CD8-positive, alpha-beta memory T cell (primary cell): Measurements from ENCODE around the gene PCDHGA1. TPM values are rescaled to one million over a fixed set of nuclear protein-coding genes. Genes with fewer than 3 reads are reported as not detected.

Experiments used
- CTCF ChIA-PET: fragments of 350-600 bp; sonication (Branson Sonifier 250); formaldehyde crosslinking; loops from one replicate; lab custom pipeline; 2021; ENCODE audit warnings: antibody characterized with exemption; lab: Charles Lee
- POLR2A ChIA-PET: fragments of 350-600 bp; sonication (Branson Sonifier 250); formaldehyde crosslinking; loops from one replicate; lab custom pipeline; 2021; ENCODE audit warnings: antibody characterized with exemption; lab: Charles Lee
- DNase-seq, 5 donors: peaks; one replicate each; pipeline versions ENCODE4 v3.0.0 to v3.0.0-alpha.2; 2020 to 2022; ENCODE audit warnings: mixed read lengths in 1 of 5
- H3K27ac ChIP-seq: one replicate; pipeline ENCODE4 v1.7.0; 2013; ENCODE audit warnings: low read depth, mild to moderate bottlenecking, low read length, moderate library complexity
- H3K27me3 ChIP-seq: 2 replicates; pipeline ENCODE4 v1.7.0; 2013; ENCODE audit warnings: low read length, mild to moderate bottlenecking; ENCODE audit not compliant: insufficient read depth, poor library complexity, severe bottlenecking
- H3K36me3 ChIP-seq: 2 replicates; pipeline ENCODE4 v1.7.0; 2013; ENCODE audit warnings: mild to moderate bottlenecking, low read length, moderate library complexity; ENCODE audit not compliant: insufficient read depth
- H3K4me1 ChIP-seq: 2 replicates; pipeline ENCODE4 v1.7.0; 2013; ENCODE audit warnings: mild to moderate bottlenecking, low read length, moderate library complexity; ENCODE audit not compliant: insufficient read depth
- H3K4me3 ChIP-seq: 2 replicates; pipeline ENCODE4 v1.7.0; 2013; ENCODE audit warnings: mild to moderate bottlenecking, low read length
- H3K9me3 ChIP-seq: 2 replicates; pipeline ENCODE4 v1.7.0; 2013; ENCODE audit warnings: mild to moderate bottlenecking, low read length
- H3K27ac Mint-ChIP-seq, 8 donors: one replicate each; pipeline ENCODE4 v1.8.0; 2020 to 2021; ENCODE audit warnings: mixed read lengths in 8 of 8, mild to moderate bottlenecking in 6 of 8, inconsistent platforms in 3 of 8, moderate library complexity in 3 of 8
- H3K27me3 Mint-ChIP-seq, 2 donors: one replicate each; pipeline ENCODE4 v1.8.0; 2020 to 2021; ENCODE audit warnings: mixed read lengths in 2 of 2, mild to moderate bottlenecking in 1 of 2, moderate library complexity in 1 of 2
- H3K36me3 Mint-ChIP-seq, 3 donors: one replicate each; pipeline ENCODE4 v1.8.0; 2020 to 2021; ENCODE audit warnings: mixed read lengths in 3 of 3, inconsistent platforms in 1 of 3, mild to moderate bottlenecking in 1 of 3
- H3K4me1 Mint-ChIP-seq, 3 donors: one replicate each; pipeline ENCODE4 v1.8.0; 2020 to 2021; ENCODE audit warnings: mixed read lengths in 3 of 3, inconsistent platforms in 1 of 3, mild to moderate bottlenecking in 1 of 3
- H3K4me3 Mint-ChIP-seq, 7 donors: one replicate each; pipeline ENCODE4 v1.8.0; 2020 to 2021; ENCODE audit warnings: mixed read lengths in 7 of 7, mild to moderate bottlenecking in 6 of 7, moderate library complexity in 4 of 7, inconsistent platforms in 2 of 7
- H3K9me3 Mint-ChIP-seq, 5 donors: one replicate each; pipeline ENCODE4 v1.8.0; 2020 to 2022; ENCODE audit warnings: mixed read lengths in 5 of 5, mild to moderate bottlenecking in 3 of 5, moderate library complexity in 2 of 5, inconsistent platforms in 1 of 5
- polyA plus RNA-seq: library from polyadenylated mRNA; unstranded; fragments of 300-500 nt; fragmentation: Illumina TruSeq; gene quantifications from one replicate; pipeline ENCODE4 v1.2.3, GENCODE V29; 2021
- total RNA-seq, 2 experiments: library from RNA; stranded (reverse); gene quantifications; one replicate each; pipeline ENCODE4 v1.2.3, GENCODE V29; 2021

The PCDHGA1 gene
- total and polyA plus RNA-seq, 3 experiments from 2014 or later: 0.07 to 0.09 TPM; not detected in 1

DNA sequence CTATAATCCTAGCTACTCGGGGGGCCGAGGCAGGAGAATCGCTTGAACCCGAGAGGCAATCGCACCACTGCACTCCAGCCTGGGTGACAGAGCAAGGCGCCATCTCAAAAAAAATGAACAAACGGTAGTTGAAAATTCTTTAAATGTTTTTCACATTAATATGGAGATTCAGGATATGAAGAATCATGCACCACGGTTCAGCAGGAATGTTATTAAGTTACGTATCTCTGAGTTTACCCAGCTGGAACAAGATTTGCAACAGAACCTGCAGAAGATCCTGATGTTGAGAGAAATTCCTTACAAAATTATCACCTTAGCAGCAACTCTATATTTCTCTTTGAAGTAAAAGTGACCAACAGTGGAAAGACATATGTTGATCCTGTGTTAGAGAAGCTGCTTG is 110.0 kb downstream of the PCDHGA1 start:
- no peak overlapping the region for H3K4me3 ChIP-seq
- POLR2A ChIA-PET: no interaction called here
- H3K27ac ChIP-seq: no peak overlapping the region
- Mint-ChIP-seq H3K4me1 (no peaks in the 10 kb centered on the region), H3K9me3 (peaks cover 0 to 12% (median 6%) of the 10 kb centered on the region in 5 donors), H3K4me3 (no peak overlapping the region), H3K27ac (no peak overlapping the region), H3K36me3 (no peaks in the 10 kb centered on the region), H3K27me3 (peaks cover 15 to 25% of the 10 kb centered on the region in 2 donors)
- no peak for DNase-seq
- CTCF ChIA-PET: no interaction called here
- no peaks in the 10 kb centered on the region for H3K36me3 ChIP-seq
- no peaks in the 10 kb centered on the region for H3K9me3 ChIP-seq
- no peaks in the 10 kb centered on the region for H3K27me3 ChIP-seq
- H3K4me1 ChIP-seq: no peaks in the 10 kb centered on the region

DNA sequence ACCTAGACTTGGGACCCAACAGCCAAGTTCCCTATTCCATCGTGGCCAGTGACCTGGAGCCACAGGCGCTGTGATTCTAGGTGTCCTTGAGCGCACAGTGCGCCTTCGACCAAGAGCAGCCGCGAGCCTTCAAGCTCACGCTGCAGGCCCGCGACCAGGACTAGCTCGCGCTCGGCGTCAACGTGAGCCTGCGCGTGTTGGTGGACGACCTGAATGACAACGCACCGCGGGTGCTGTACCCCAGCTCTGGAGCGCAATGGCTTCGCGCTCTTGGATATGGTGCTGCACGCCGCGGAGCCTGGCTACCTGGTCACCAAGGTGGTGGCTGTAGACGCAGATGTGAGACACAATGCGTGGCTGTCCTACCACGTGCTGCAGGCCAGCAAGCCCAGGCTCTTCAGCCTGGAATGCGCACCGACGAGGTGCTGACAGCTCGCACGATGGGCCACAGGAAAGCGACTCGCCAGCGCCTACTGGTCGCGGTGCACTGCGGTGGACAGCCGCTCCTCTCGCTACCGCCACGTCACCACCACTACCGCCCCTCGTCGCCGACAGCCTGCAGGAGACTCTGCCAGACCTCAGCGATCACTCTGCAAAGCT is 111.4 kb downstream of the PCDHGA1 start:
- no peak overlapping the region for H3K4me3 Mint-ChIP-seq
- peaks cover 0 to 12% (median 6%) of the 10 kb centered on the region in 5 donors for H3K9me3 Mint-ChIP-seq
- H3K27me3 ChIP-seq: no peaks in the 10 kb centered on the region
- no peak overlapping the region for H3K27ac Mint-ChIP-seq
- no peak overlapping the region for H3K27ac ChIP-seq
- POLR2A ChIA-PET: no interaction called here
- H3K9me3 ChIP-seq: no peaks in the 10 kb centered on the region
- no peaks in the 10 kb centered on the region for H3K36me3 Mint-ChIP-seq
- no peak for DNase-seq
- H3K4me3 ChIP-seq: no peak overlapping the region
- no peaks in the 10 kb centered on the region for H3K4me1 Mint-ChIP-seq
- CTCF ChIA-PET: no interaction called here
- no peaks in the 10 kb centered on the region for H3K36me3 ChIP-seq
- H3K27me3 Mint-ChIP-seq: peaks cover 12 to 26% of the 10 kb centered on the region in 2 donors
- no peaks in the 10 kb centered on the region for H3K4me1 ChIP-seq

DNA sequence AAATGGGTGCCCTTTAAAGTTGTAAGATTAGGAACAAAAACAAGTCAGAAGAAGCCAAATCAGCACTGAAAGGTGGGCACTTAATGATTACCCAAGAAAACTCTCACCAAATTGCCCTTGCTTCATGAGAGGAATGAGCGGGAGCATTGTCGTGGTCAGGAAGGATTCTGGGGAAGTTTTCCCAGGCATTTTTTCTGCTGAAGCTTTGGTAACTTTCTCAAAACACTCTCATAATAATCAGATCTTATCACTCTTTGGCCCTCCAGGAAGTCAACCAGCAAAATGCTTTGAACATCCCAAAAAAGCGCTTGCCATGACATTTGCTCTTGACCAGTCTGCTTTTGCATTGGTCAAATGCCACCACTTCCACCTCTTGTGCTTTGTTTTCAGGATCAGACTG is 135.0 kb downstream of the PCDHGA1 start:
- Histone ChIP-seq H3K27ac (no peak overlapping the region), H3K4me3 (no peak overlapping the region), H3K9me3 (no peaks in the 10 kb centered on the region), H3K4me1 (no peaks in the 10 kb centered on the region), H3K27me3 (no peaks in the 10 kb centered on the region), H3K36me3 (no peaks in the 10 kb centered on the region)
- ChIA-PET POLR2A (no interaction called here), CTCF (no interaction called here)
- no peak for DNase-seq
- H3K27me3 Mint-ChIP-seq: peaks cover 13 to 25% of the 10 kb centered on the region in 2 donors
- peaks cover 0 to 4% (median 0%) of the 10 kb centered on the region in 3 donors for H3K36me3 Mint-ChIP-seq
- H3K27ac Mint-ChIP-seq: no peak overlapping the region
- H3K4me1 Mint-ChIP-seq: no peaks in the 10 kb centered on the region
- H3K9me3 Mint-ChIP-seq: peaks cover 5 to 13% (median 12%) of the 10 kb centered on the region in 5 donors
- no peak overlapping the region for H3K4me3 Mint-ChIP-seq

DNA sequence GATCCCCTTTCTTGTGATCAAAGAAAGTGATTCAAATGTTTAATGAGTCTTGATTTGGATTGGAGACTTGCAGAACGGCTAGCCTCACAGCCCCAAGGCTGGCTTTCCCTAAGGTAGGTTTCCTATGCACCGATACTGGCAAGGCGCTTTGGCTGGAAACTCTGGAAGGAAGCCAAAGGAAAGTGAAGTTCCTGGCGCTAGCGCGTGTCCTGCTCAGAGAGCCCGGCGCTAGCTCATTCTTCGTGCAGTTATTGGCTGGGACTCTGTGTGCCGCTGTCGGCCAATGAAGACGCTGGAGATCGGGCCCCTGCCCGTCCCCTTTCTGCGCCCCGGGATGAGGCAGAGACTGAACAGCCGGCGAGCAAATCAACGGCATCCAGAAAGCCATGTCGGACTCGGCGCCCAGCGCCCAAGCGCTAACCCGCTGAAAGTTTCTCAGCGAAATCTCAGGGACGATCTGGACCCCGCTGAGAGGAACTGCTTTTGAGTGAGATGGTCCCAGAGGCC is 145.4 kb downstream of the PCDHGA1 start, which contains the start of gene PCDHGC3:
Gene PCDHGC3, plus strand, starts transcription at position 342 of the 507 bp plus-strand sequence. Its CDS starts 151 bp downstream, at position 493.
- peak within 1 kb of the TSS in 1 of 8 donors; percentile 6 for H3K27ac Mint-ChIP-seq
- DNase-seq: no peak
- Histone ChIP-seq H3K4me3 (peak within 1 kb of the TSS; percentile 39), H3K9me3 (no peaks in the 10 kb centered on the region), H3K27me3 (peaks cover 23% of the 10 kb centered on the region), H3K36me3 (no peaks in the 10 kb centered on the region), H3K27ac (no peak within 1 kb of the TSS), H3K4me1 (peaks cover 11% of the 10 kb centered on the region)
- H3K4me1 Mint-ChIP-seq: peaks cover 21 to 30% (median 22%) of the 10 kb centered on the region in 3 donors
- H3K4me3 Mint-ChIP-seq: peak within 1 kb of the TSS; percentile 60 to 89 (median 82)
- H3K36me3 Mint-ChIP-seq: no peaks in the 10 kb centered on the region
- ChIA-PET POLR2A (no interaction called here), CTCF (interaction anchor here (0.6 to 0.8 kb wide), 2 partner anchors 37 to 40 kb away, joined by 3 read pairs; no protein-coding TSS in a partner anchor)
- peaks cover 25 to 65% of the 10 kb centered on the region in 2 donors for H3K27me3 Mint-ChIP-seq
- peaks cover 0 to 4% (median 0%) of the 10 kb centered on the region in 5 donors for H3K9me3 Mint-ChIP-seq

DNA sequence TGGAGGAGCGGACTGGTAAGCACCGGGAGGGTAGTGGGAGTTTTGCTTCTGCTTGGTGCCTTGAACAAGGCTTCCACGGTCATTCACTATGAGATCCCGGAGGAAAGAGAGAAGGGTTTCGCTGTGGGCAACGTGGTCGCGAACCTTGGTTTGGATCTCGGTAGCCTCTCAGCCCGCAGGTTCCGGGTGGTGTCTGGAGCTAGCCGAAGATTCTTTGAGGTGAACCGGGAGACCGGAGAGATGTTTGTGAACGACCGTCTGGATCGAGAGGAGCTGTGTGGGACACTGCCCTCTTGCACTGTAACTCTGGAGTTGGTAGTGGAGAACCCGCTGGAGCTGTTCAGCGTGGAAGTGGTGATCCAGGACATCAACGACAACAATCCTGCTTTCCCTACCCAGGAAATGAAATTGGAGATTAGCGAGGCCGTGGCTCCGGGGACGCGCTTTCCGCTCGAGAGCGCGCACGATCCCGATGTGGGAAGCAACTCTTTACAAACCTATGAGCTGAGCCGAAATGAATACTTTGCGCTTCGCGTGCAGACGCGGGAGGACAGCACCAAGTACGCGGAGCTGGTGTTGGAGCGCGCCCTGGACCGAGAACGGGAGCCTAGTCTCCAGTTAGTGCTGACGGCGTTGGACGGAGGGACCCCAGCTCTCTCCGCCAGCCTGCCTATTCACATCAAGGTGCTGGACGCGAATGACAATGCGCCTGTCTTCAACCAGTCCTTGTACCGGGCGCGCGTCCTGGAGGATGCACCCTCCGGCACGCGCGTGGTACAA is 146.0 kb downstream of the PCDHGA1 start:
- Histone ChIP-seq H3K4me1 (peaks cover 11% of the 10 kb centered on the region), H3K4me3 (peak overlapping the region; percentile 39), H3K9me3 (no peaks in the 10 kb centered on the region), H3K36me3 (no peaks in the 10 kb centered on the region), H3K27me3 (peaks cover 23% of the 10 kb centered on the region), H3K27ac (no peak overlapping the region)
- Mint-ChIP-seq H3K4me3 (peak overlapping the region; percentile 60 to 89 (median 82)), H3K27ac (no peak overlapping the region), H3K9me3 (peaks cover 0 to 4% (median 0%) of the 10 kb centered on the region in 5 donors), H3K36me3 (no peaks in the 10 kb centered on the region), H3K27me3 (peaks cover 27 to 69% of the 10 kb centered on the region in 2 donors), H3K4me1 (peaks cover 21 to 30% (median 22%) of the 10 kb centered on the region in 3 donors)
- CTCF ChIA-PET: interaction anchor here (0.8 kb wide), 1 partner anchor 39 kb away, joined by 3 read pairs; no protein-coding TSS in a partner anchor
- no peak for DNase-seq
- POLR2A ChIA-PET: no interaction called here

DNA sequence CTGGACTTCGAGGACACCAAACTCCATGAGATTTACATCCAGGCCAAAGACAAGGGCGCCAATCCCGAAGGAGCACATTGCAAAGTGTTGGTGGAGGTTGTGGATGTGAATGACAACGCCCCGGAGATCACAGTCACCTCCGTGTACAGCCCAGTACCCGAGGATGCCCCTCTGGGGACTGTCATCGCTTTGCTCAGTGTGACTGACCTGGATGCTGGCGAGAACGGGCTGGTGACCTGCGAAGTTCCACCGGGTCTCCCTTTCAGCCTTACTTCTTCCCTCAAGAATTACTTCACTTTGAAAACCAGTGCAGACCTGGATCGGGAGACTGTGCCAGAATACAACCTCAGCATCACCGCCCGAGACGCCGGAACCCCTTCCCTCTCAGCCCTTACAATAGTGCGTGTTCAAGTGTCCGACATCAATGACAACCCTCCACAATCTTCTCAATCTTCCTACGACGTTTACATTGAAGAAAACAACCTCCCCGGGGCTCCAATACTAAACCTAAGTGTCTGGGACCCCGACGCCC is 146.8 kb downstream of the PCDHGA1 start:
- Histone ChIP-seq H3K4me1 (peaks cover 11% of the 10 kb centered on the region), H3K36me3 (no peaks in the 10 kb centered on the region), H3K4me3 (peak overlapping the region; percentile 39), H3K27ac (no peak overlapping the region), H3K27me3 (peaks cover 23% of the 10 kb centered on the region), H3K9me3 (no peaks in the 10 kb centered on the region)
- H3K27ac Mint-ChIP-seq: peak overlapping the region in 1 of 8 donors; percentile 64
- H3K9me3 Mint-ChIP-seq: peaks cover 0 to 4% (median 0%) of the 10 kb centered on the region in 5 donors
- peak overlapping the region; percentile 12 to 89 (median 54) for H3K4me3 Mint-ChIP-seq
- H3K27me3 Mint-ChIP-seq: peaks cover 29 to 71% of the 10 kb centered on the region in 2 donors
- H3K36me3 Mint-ChIP-seq: no peaks in the 10 kb centered on the region
- ChIA-PET POLR2A (interaction anchor here (0.5 kb wide), 1 partner anchor 1471 kb away, joined by 3 read pairs; no protein-coding TSS in a partner anchor), CTCF (no interaction called here)
- DNase-seq: no peak
- H3K4me1 Mint-ChIP-seq: peaks cover 21 to 30% (median 22%) of the 10 kb centered on the region in 3 donors

DNA sequence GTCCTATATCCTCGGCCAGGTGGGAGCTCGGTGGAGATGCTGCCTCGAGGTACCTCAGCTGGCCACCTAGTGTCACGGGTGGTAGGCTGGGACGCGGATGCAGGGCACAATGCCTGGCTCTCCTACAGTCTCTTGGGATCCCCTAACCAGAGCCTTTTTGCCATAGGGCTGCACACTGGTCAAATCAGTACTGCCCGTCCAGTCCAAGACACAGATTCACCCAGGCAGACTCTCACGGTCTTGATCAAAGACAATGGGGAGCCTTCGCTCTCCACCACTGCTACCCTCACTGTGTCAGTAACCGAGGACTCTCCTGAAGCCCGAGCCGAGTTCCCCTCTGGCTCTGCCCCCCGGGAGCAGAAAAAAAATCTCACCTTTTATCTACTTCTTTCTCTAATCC is 147.5 kb downstream of the PCDHGA1 start:
- DNase-seq: no peak
- Histone ChIP-seq H3K9me3 (no peaks in the 10 kb centered on the region), H3K4me3 (no peak overlapping the region), H3K27ac (no peak overlapping the region), H3K27me3 (peaks cover 23% of the 10 kb centered on the region), H3K36me3 (no peaks in the 10 kb centered on the region), H3K4me1 (peaks cover 11% of the 10 kb centered on the region)
- ChIA-PET CTCF (no interaction called here), POLR2A (no interaction called here)
- peak overlapping the region in 2 of 7 donors; percentile 12 to 76 for H3K4me3 Mint-ChIP-seq
- peaks cover 36 to 77% of the 10 kb centered on the region in 2 donors for H3K27me3 Mint-ChIP-seq
- H3K27ac Mint-ChIP-seq: no peak overlapping the region
- H3K9me3 Mint-ChIP-seq: peaks cover 0 to 4% (median 0%) of the 10 kb centered on the region in 5 donors
- H3K4me1 Mint-ChIP-seq: peaks cover 21 to 30% (median 22%) of the 10 kb centered on the region in 3 donors
- H3K36me3 Mint-ChIP-seq: no peaks in the 10 kb centered on the region
